Parathyroid adenoma (tissue), 2 donors: Measurements from ENCODE around the gene PLCG1.

ENCODE experiments used
- H2AFZ ChIP-seq: fragments of 300-600 bp; sonication (generic); one replicate; pipeline ENCODE4 v1.7.0; 2017; ENCODE audit warnings: antibody characterized with exemption, mild to moderate bottlenecking
- H3K27ac ChIP-seq: fragments of 300-600 bp; sonication (generic); one replicate; pipeline ENCODE4 v1.7.0; 2017
- H3K27me3 ChIP-seq: fragments of 300-600 bp; sonication (generic); one replicate; pipeline ENCODE4 v1.7.0; 2017; ENCODE audit warnings: low read length; ENCODE audit not compliant: control insufficient read depth, insufficient read depth
- H3K36me3 ChIP-seq: fragments of 300-600 bp; sonication (generic); one replicate; pipeline ENCODE4 v1.7.0; 2017; ENCODE audit warnings: low read length; ENCODE audit not compliant: control insufficient read depth, insufficient read depth
- H3K4me1 ChIP-seq: fragments of 300-600 bp; sonication (generic); one replicate; pipeline ENCODE4 v1.7.0; 2017; ENCODE audit warnings: control low read depth
- H3K4me2 ChIP-seq: fragments of 300-600 bp; sonication (generic); one replicate; pipeline ENCODE4 v1.7.0; 2017; ENCODE audit warnings: low read length
- H3K4me3 ChIP-seq: fragments of 300-600 bp; sonication (generic); one replicate; pipeline ENCODE4 v1.7.0; 2017; ENCODE audit warnings: low read depth, low read length
- H3K79me2 ChIP-seq: fragments of 300-600 bp; sonication (generic); one replicate; pipeline ENCODE4 v1.7.0; 2017; ENCODE audit warnings: control low read depth
- H3K9ac ChIP-seq: fragments of 300-600 bp; sonication (generic); one replicate; pipeline ENCODE4 v1.7.0; 2017; ENCODE audit warnings: mild to moderate bottlenecking
- H3K9me3 ChIP-seq: fragments of 300-600 bp; sonication (generic); one replicate; pipeline ENCODE4 v1.7.0; 2017; ENCODE audit warnings: low read length; ENCODE audit not compliant: control insufficient read depth
- CTCF ChIP-seq: fragments of 300-600 bp; sonication (generic); IDR thresholded peaks from one replicate; pipeline ENCODE4 v1.7.0; 2017; ENCODE audit warnings: antibody characterized with exemption, mild to moderate bottlenecking
- donor health status: primary hyperparathyroidism.

Gene PLCG1

GRCh38 chr20:41139227-41140093 lies 2.1 kb downstream of the PLCG1 start:
- H2AFZ ChIP-seq, result no peak overlapping the region
- H3K4me3 ChIP-seq, result peak overlapping the region; percentile 73
- TF ChIP-seq CTCF, result no peak
- peaks cover 19% of the 10 kb centered on the region for H3K4me1 ChIP-seq
- H3K4me2 ChIP-seq, result peak overlapping the region; percentile 85
- H3K9me3 ChIP-seq, result no peaks in the 10 kb centered on the region
- peaks cover 25% of the 10 kb centered on the region for H3K79me2 ChIP-seq
- no peaks in the 10 kb centered on the region for H3K27me3 ChIP-seq
- no peaks in the 10 kb centered on the region for H3K36me3 ChIP-seq
- no peak overlapping the region for H3K9ac ChIP-seq
- H3K27ac ChIP-seq, result peak overlapping the region; percentile 73

- no peak overlapping the region for H3K9ac ChIP-seq
- H3K36me3 ChIP-seq, result no peaks in the 10 kb centered on the region
- peak overlapping the region; percentile 59 for H3K27ac ChIP-seq
- no peak for TF ChIP-seq CTCF
- H3K27me3 ChIP-seq, result no peaks in the 10 kb centered on the region
- H3K4me3 ChIP-seq, result no peak overlapping the region
- peaks cover 19% of the 10 kb centered on the region for H3K4me1 ChIP-seq
- peaks cover 32% of the 10 kb centered on the region for H3K79me2 ChIP-seq
- no peak overlapping the region for H3K4me2 ChIP-seq
- H3K9me3 ChIP-seq, result no peaks in the 10 kb centered on the region
- H2AFZ ChIP-seq, result no peak overlapping the region
Observed at GRCh38 chr20:41140226-41141133, 3.1 kb downstream of the PLCG1 start.

GRCh38 chr20:41141153-41141815 lies 3.9 kb downstream of the PLCG1 start:
- peak overlapping the region; percentile 59 for H3K27ac ChIP-seq
- TF ChIP-seq CTCF, result no peak
- H3K9me3 ChIP-seq, result no peaks in the 10 kb centered on the region
- H3K4me2 ChIP-seq, result no peak overlapping the region
- peaks cover 19% of the 10 kb centered on the region for H3K4me1 ChIP-seq
- no peaks in the 10 kb centered on the region for H3K36me3 ChIP-seq
- H3K9ac ChIP-seq, result no peak overlapping the region
- H3K27me3 ChIP-seq, result no peaks in the 10 kb centered on the region
- no peak overlapping the region for H3K4me3 ChIP-seq
- H3K79me2 ChIP-seq, result peaks cover 35% of the 10 kb centered on the region
- no peak overlapping the region for H2AFZ ChIP-seq

DNA sequence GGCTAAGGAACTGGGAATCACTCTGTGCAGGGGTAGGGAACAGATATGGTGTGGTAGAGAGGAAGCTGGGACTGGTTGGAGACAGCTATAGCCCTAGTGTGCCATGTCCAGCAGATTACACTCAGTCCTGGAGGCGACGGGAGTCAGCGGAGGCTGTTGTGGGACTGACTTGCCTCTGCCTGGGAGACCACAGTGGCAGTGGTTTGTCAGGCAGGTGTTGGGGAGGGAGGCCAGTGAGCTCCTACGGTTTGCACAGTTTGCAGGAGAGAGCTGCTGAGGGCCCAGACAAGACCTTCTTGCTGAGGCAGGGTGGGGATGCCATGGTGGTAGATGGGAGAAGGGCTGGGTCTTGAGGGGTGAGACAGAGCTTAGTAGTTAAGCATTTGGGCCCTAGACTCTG lies 4.9 kb downstream of the PLCG1 start:
- H3K27ac ChIP-seq, result peak overlapping the region; percentile 45
- H2AFZ ChIP-seq, result no peak overlapping the region
- H3K9ac ChIP-seq, result no peak overlapping the region
- H3K4me2 ChIP-seq, result no peak overlapping the region
- no peaks in the 10 kb centered on the region for H3K9me3 ChIP-seq
- no peaks in the 10 kb centered on the region for H3K36me3 ChIP-seq
- TF ChIP-seq CTCF, result no peak
- no peak overlapping the region for H3K4me3 ChIP-seq
- H3K79me2 ChIP-seq, result peaks cover 37% of the 10 kb centered on the region
- H3K27me3 ChIP-seq, result no peaks in the 10 kb centered on the region
- H3K4me1 ChIP-seq, result peaks cover 21% of the 10 kb centered on the region
